ENCODE results near the gene PPP1R12B.

- TF ChIP-seq CTCF (IDR thresholded peaks at IDR 0.05) (no peak), POLR2A (IDR thresholded peaks at IDR 0.05) (no peak)
Observed at GRCh38 chr1:202329891-202330290, 18.6 kb upstream of the PPP1R12B start.

Data from uterus (tissue), 2 donors.